Endothelial cell of umbilical vein (primary cell): ENCODE results near the gene BRAT1. TPM values are rescaled to one million over a fixed set of nuclear protein-coding genes. Genes with fewer than 3 reads are reported as not detected.

Source experiments
- BruUV-seq: library from RNA; stranded (reverse); fragments of 400-500 nt; replicated peaks from 2 replicates; lab custom pipeline; 2021; lab: Mats Ljungman, UMichigan
- CTCF ChIA-PET: fragments of 300-600, 350-600 bp; sonication (Branson Sonifier 250); formaldehyde crosslinking; loops from one replicate; lab custom pipeline; 2021; ENCODE audit warnings: antibody characterized with exemption, inconsistent platforms; lab: Charles Lee
- POLR2A ChIA-PET: fragments of 300-600, 350-600 bp; sonication (Branson Sonifier 250); formaldehyde crosslinking; loops from one replicate; lab custom pipeline; 2021; ENCODE audit warnings: antibody characterized with exemption, inconsistent platforms; lab: Charles Lee
- DNase-seq: peaks from one replicate; pipeline ENCODE4 v3.0.0-alpha.2; 2011; ENCODE audit warnings: low read depth, low spot score
- FAIRE-seq: peaks from 2 replicates; lab custom pipeline; 2011; peaks lifted over from hg19 to GRCh38; lab: Jason Lieb, UNC
- H2AFZ ChIP-seq: 2 replicates; pipeline ENCODE4 v1.6.0; 2012; ENCODE audit warnings: low read depth, low read length, control low read depth, inconsistent platforms
- H3K27ac ChIP-seq: 2 replicates; pipeline ENCODE4 v1.5.1; 2011; ENCODE audit warnings: low read depth, mild to moderate bottlenecking, control low read depth, low read length, moderate library complexity; ENCODE audit not compliant: insufficient read depth
- H3K27me3 ChIP-seq, 2 experiments: 2 replicates each; pipeline versions ENCODE4 v1.6.0 to v1.6.1; 2011; ENCODE audit warnings: low read length in 2 of 2, mixed read lengths in 1 of 2; ENCODE audit not compliant: control insufficient read depth in 2 of 2, insufficient read depth in 2 of 2
- H3K36me3 ChIP-seq, 2 experiments: 2 replicates in 1 of 2; 3 replicates in 1 of 2; pipeline ENCODE4 v1.5.1; 2011; ENCODE audit warnings: low read length in 2 of 2, mild to moderate bottlenecking in 1 of 2, moderate library complexity in 1 of 2; ENCODE audit not compliant: control insufficient read depth in 2 of 2, insufficient read depth in 2 of 2; ENCODE audit errors: extremely low read depth in 1 of 2
- H3K4me1 ChIP-seq: 3 replicates; pipeline ENCODE4 v1.5.1; 2011; ENCODE audit warnings: mild to moderate bottlenecking, low read length; ENCODE audit not compliant: control insufficient read depth, insufficient read depth; ENCODE audit errors: extremely low read depth
- H3K4me2 ChIP-seq: 2 replicates; pipeline ENCODE4 v1.6.1; 2011; ENCODE audit warnings: low read length, control low read depth, mixed read lengths; ENCODE audit not compliant: insufficient read depth
- H3K4me3 ChIP-seq, 3 experiments: fragments of 200-600 bp in 1 of 3; sonication (generic), shearing (Covaris generic) in 1 of 3; replicated peaks in 1 of 3; 2 replicates each; pipeline ENCODE4 v1.5.1; 2011 to 2016; ENCODE audit warnings: control low read depth in 3 of 3, low read length in 3 of 3, mild to moderate bottlenecking in 2 of 3, inconsistent platforms in 1 of 3, low read depth in 1 of 3, moderate library complexity in 1 of 3; ENCODE audit not compliant: insufficient read depth in 1 of 3
- H3K79me2 ChIP-seq: 2 replicates; pipeline ENCODE4 v1.6.0; 2012; ENCODE audit warnings: low read length, inconsistent platforms; ENCODE audit not compliant: control insufficient read depth, insufficient read depth
- H3K9ac ChIP-seq: replicated peaks from 2 replicates; pipeline ENCODE3; 2011; ENCODE audit warnings: low read length, control low read depth; ENCODE audit not compliant: insufficient read depth; ENCODE audit errors: extremely low read depth
- H3K9me1 ChIP-seq: replicated peaks from 3 replicates; pipeline ENCODE4 v1.6.0; 2011; ENCODE audit warnings: mild to moderate bottlenecking, low read length; ENCODE audit not compliant: control insufficient read depth, insufficient read depth; ENCODE audit errors: extremely low read depth
- H3K9me3 ChIP-seq: replicated peaks from 2 replicates; pipeline ENCODE4 v1.5.1; 2012; ENCODE audit warnings: low read length, inconsistent platforms; ENCODE audit not compliant: control insufficient read depth, insufficient read depth
- H4K20me1 ChIP-seq: replicated peaks from 2 replicates; pipeline ENCODE3; 2011; ENCODE audit warnings: mild to moderate bottlenecking, low read length; ENCODE audit not compliant: control insufficient read depth, insufficient read depth; ENCODE audit errors: extremely low read depth
- CTCF ChIP-seq, 2 donors: IDR thresholded peaks; 1 replicate in 1 of 2; 2 replicates in 1 of 2; pipeline ENCODE4 v1.5.1; 2011; ENCODE audit warnings: low read length in 2 of 2, mild to moderate bottlenecking in 2 of 2, moderate library complexity in 2 of 2, control low read depth in 1 of 2, inconsistent platforms in 1 of 2, low read depth in 1 of 2; ENCODE audit not compliant: insufficient read depth in 1 of 2; ENCODE audit errors: extremely low read depth in 1 of 2
- EZH2 ChIP-seq: IDR thresholded peaks from 2 replicates; pipeline ENCODE4 v1.6.1; 2012; ENCODE audit warnings: borderline replicate concordance, low read depth, mild to moderate bottlenecking, moderate library complexity, low read length, inconsistent platforms; ENCODE audit not compliant: severe bottlenecking
- FOS ChIP-seq: IDR thresholded peaks from 2 replicates; pipeline ENCODE4 v1.6.1; 2011; ENCODE audit warnings: mild to moderate bottlenecking, low read length, moderate library complexity, borderline replicate concordance; ENCODE audit not compliant: insufficient read depth
- GATA2 ChIP-seq: IDR thresholded peaks from 2 replicates; pipeline ENCODE4 v1.7.0; 2011; ENCODE audit warnings: low read depth, mild to moderate bottlenecking, moderate library complexity, mixed read lengths, low read length; ENCODE audit not compliant: insufficient read length, insufficient read depth
- JUN ChIP-seq: IDR thresholded peaks from 2 replicates; pipeline ENCODE4 v1.6.1; 2011; ENCODE audit warnings: borderline replicate concordance, low read depth; ENCODE audit not compliant: insufficient read length, insufficient read depth
- MAX ChIP-seq: IDR thresholded peaks from 2 replicates; pipeline ENCODE4 v1.6.1; 2011; ENCODE audit not compliant: insufficient read depth, insufficient read length
- MYC ChIP-seq: IDR thresholded peaks from one replicate; pipeline ENCODE4 v1.6.1; 2011; ENCODE audit warnings: mild to moderate bottlenecking, low read depth, low read length
- POLR2A ChIP-seq: IDR thresholded peaks from 2 replicates; pipeline ENCODE4 v1.6.1; 2012; ENCODE audit warnings: low read depth, mild to moderate bottlenecking, control low read depth, low read length
- POLR2AphosphoS5 ChIP-seq: IDR thresholded peaks from 2 replicates; pipeline ENCODE4 v1.6.1; 2012; ENCODE audit warnings: low read depth, mild to moderate bottlenecking, control low read depth, low read length, moderate library complexity; ENCODE audit not compliant: insufficient read depth
- dilution Hi-C: fragments of 300-500 bp; cut with MboI; formaldehyde crosslinking; loops from one replicate; pipeline ENCODE4 v1.15.0; 2019; ENCODE audit warnings: low sequenced_read_pairs; ENCODE audit not compliant: extremely low pct_ligation_motif_present
- intact Hi-C: fragments of 100-400 bp; cut with micrococcal nuclease; formaldehyde crosslinking; loops from one replicate; pipeline ENCODE4 v1.10.0; 2022
- polyA plus RNA-seq, 4 experiments: library from polyadenylated mRNA; depleted of rRNA in 3 of 4; stranded (reverse) in 3 of 4; unstranded in 1 of 4; fragments of >200 nt; gene quantifications; 2 replicates each; pipeline versions ENCODE4 v1.2.1 to v1.2.3, GENCODE V29; 2011 to 2012; ENCODE audit warnings: missing spikeins in 1 of 4
- total RNA-seq: library from RNA; stranded (reverse); gene quantifications from 2 replicates; pipeline ENCODE4 v1.2.3, GENCODE V29; 2021

The BRAT1 gene
- total and polyA plus RNA-seq, 2 donors (not counting 3 experiments of a cell fraction or from before 2014, with no cell fraction given) = 31.1 to 31.6 TPM

GRCh38 chr7:2571409-2571808 lies 16.1 kb upstream of the BRAT1 start:
- Histone ChIP-seq H3K9me3 (no peaks in the 10 kb centered on the region), H3K4me2 (no peak overlapping the region), H3K27me3 (no peaks in the 10 kb centered on the region), H3K4me1 (peaks cover 26% of the 10 kb centered on the region), H4K20me1 (no peaks in the 10 kb centered on the region), H2AFZ (no peak overlapping the region), H3K9ac (no peak overlapping the region), H3K79me2 (no peaks in the 10 kb centered on the region), H3K9me1 (no peaks in the 10 kb centered on the region), H3K4me3 (no peak overlapping the region), H3K27ac (no peak overlapping the region), H3K36me3 (no peaks in the 10 kb centered on the region)
- TF ChIP-seq CTCF (IDR thresholded peaks at IDR 0.05; ENCODE audit: extremely low read depth in 1 of 2, insufficient read depth in 1 of 2, low read depth in 1 of 2, low read length in 2 of 2) (no peak), POLR2A (no peak), MAX (no peak), EZH2 (no peak), POLR2AphosphoS5 (no peak), GATA2 (no peak), MYC (no peak), JUN (no peak), FOS (no peak)
- DNase-seq (no peak), FAIRE-seq (no peak)
- dilution Hi-C loops = no loop called here
- ChIA-PET POLR2A (no interaction called here), CTCF (interaction anchor here (0.9 to 2.2 kb wide), 3 partner anchors 37 to 110 kb away, joined by 3 to 6 read pairs (median 3); no protein-coding TSS in a partner anchor)
- BruUV-seq = no TSS peak
- intact Hi-C loops = loop anchor here (5.0 kb wide), 1 partner anchor 71 kb away; no protein-coding TSS in a partner anchor
